Liver (tissue), 9 donors: ENCODE measurements around the gene BMP7. TPM values are rescaled to one million over a fixed set of nuclear protein-coding genes. Genes with fewer than 3 reads are reported as not detected.

Source experiments
- DNase-seq: peaks from one replicate; pipeline ENCODE4 v3.0.0-alpha.2; 2017; ENCODE audit warnings: low spot score
- H3K27ac ChIP-seq, 2 donors: one replicate each; pipeline ENCODE4 v1.7.0; 2013; ENCODE audit warnings: inconsistent platforms in 2 of 2, low read length in 2 of 2, control low read depth in 1 of 2, low read depth in 1 of 2, mild to moderate bottlenecking in 1 of 2
- H3K27me3 ChIP-seq, 4 donors: one replicate each; pipeline versions ENCODE4 v1.6.1 to v1.7.0; 2013; ENCODE audit warnings: low read length in 3 of 4, inconsistent platforms in 1 of 4, mild to moderate bottlenecking in 1 of 4, moderate library complexity in 1 of 4; ENCODE audit not compliant: control insufficient read depth in 4 of 4, insufficient read depth in 4 of 4
- H3K36me3 ChIP-seq, 4 donors: one replicate each; pipeline versions ENCODE4 v1.6.1 to v1.7.0; 2013; ENCODE audit warnings: low read length in 3 of 4, mild to moderate bottlenecking in 3 of 4, low read depth in 1 of 4, moderate library complexity in 1 of 4; ENCODE audit not compliant: control insufficient read depth in 4 of 4, insufficient read depth in 3 of 4
- H3K4me1 ChIP-seq, 4 donors: one replicate each; pipeline versions ENCODE4 v1.6.1 to v1.7.0; 2013; ENCODE audit warnings: low read length in 3 of 4, mild to moderate bottlenecking in 3 of 4, moderate library complexity in 1 of 4; ENCODE audit not compliant: control insufficient read depth in 4 of 4, insufficient read depth in 4 of 4
- H3K4me3 ChIP-seq, 3 donors: one replicate each; pipeline versions ENCODE4 v1.6.1 to v1.7.0; 2013; ENCODE audit warnings: low read length in 3 of 3, control low read depth in 1 of 3, low read depth in 1 of 3, mild to moderate bottlenecking in 1 of 3
- H3K9ac ChIP-seq, 2 donors: one replicate each; pipeline ENCODE4 v1.7.0; 2013; ENCODE audit warnings: low read length in 2 of 2, mild to moderate bottlenecking in 2 of 2, moderate library complexity in 2 of 2, control low read depth in 1 of 2, low read depth in 1 of 2
- H3K9me3 ChIP-seq, 4 donors: one replicate each; pipeline versions ENCODE4 v1.6.1 to v1.7.0; 2013; ENCODE audit warnings: low read length in 3 of 4; ENCODE audit not compliant: control insufficient read depth in 4 of 4
- CTCF ChIP-seq: fragments of 150-350 bp; IDR thresholded peaks from 2 replicates; pipeline ENCODE4 v1.5.1; 2017; ENCODE audit warnings: improper control_type of control experiment, low read depth, low read length; ENCODE audit not compliant: missing input control
- EGR1 ChIP-seq, 2 donors: IDR thresholded peaks; 2 replicates each; pipeline ENCODE4 v1.6.1; 2016 to 2018; ENCODE audit warnings: antibody characterized with exemption in 2 of 2, low read depth in 2 of 2
- FOXA1 ChIP-seq: IDR thresholded peaks from 2 replicates; pipeline ENCODE4 v1.6.1; 2016; ENCODE audit warnings: antibody characterized with exemption
- FOXA2 ChIP-seq: IDR thresholded peaks from 2 replicates; pipeline ENCODE4 v1.6.1; 2016; ENCODE audit warnings: antibody characterized with exemption
- GABPA ChIP-seq, 2 donors: IDR thresholded peaks in 1 of 2; conservative IDR thresholded peaks in 1 of 2; 2 replicates each; pipeline ENCODE4 v1.6.1; 2016; ENCODE audit warnings: antibody characterized with exemption in 2 of 2, mild to moderate bottlenecking in 1 of 2, moderate library complexity in 1 of 2
- HNF4A ChIP-seq, 2 donors: conservative IDR thresholded peaks; 2 replicates each; pipeline ENCODE4 v1.6.1; 2016; ENCODE audit warnings: antibody characterized with exemption in 2 of 2, mild to moderate bottlenecking in 2 of 2
- HNF4G ChIP-seq: IDR thresholded peaks from 2 replicates; pipeline ENCODE4 v1.6.1; 2016; ENCODE audit warnings: antibody characterized with exemption
- JUND ChIP-seq, 2 donors: IDR thresholded peaks; 2 replicates each; pipeline ENCODE4 v1.6.1; 2016; ENCODE audit warnings: antibody characterized with exemption in 2 of 2
- NR2F2 ChIP-seq: IDR thresholded peaks from 2 replicates; pipeline ENCODE4 v1.6.1; 2016; ENCODE audit warnings: antibody characterized with exemption
- RAD21 ChIP-seq, 2 donors: IDR thresholded peaks; 2 replicates each; pipeline ENCODE4 v1.6.1; 2016; ENCODE audit warnings: antibody characterized with exemption in 2 of 2, mild to moderate bottlenecking in 2 of 2
- REST ChIP-seq: IDR thresholded peaks from 2 replicates; pipeline ENCODE4 v1.6.1; 2016; ENCODE audit warnings: antibody characterized with exemption, mild to moderate bottlenecking
- RXRA ChIP-seq, 2 donors: IDR thresholded peaks; 2 replicates each; pipeline ENCODE4 v1.6.1; 2017 to 2018; ENCODE audit warnings: antibody characterized with exemption in 2 of 2, mild to moderate bottlenecking in 1 of 2
- SP1 ChIP-seq: IDR thresholded peaks from 2 replicates; pipeline ENCODE4 v1.6.1; 2018; ENCODE audit warnings: antibody characterized with exemption, mild to moderate bottlenecking
- TAF1 ChIP-seq: conservative IDR thresholded peaks from 2 replicates; pipeline ENCODE4 v1.6.1; 2016; ENCODE audit warnings: antibody characterized with exemption, mild to moderate bottlenecking
- YY1 ChIP-seq: IDR thresholded peaks from 2 replicates; pipeline ENCODE4 v1.6.1; 2016; ENCODE audit warnings: antibody characterized with exemption, mild to moderate bottlenecking
- ZBTB33 ChIP-seq: IDR thresholded peaks from 2 replicates; pipeline ENCODE4 v1.6.1; 2016; ENCODE audit warnings: antibody characterized with exemption
- WGBS: extraction: QIAGEN DNeasy Blood & Tissue Kit; methylation state at CpG from one replicate; pipeline ENCODE4 v1.1.7; 2013; 5-methylcytosine and 5-hydroxymethylcytosine counted together
- polyA plus RNA-seq, 2 donors: library from polyadenylated mRNA; stranded (reverse) in 1 of 2; unstranded in 1 of 2; fragments of 200-250 nt in 1 of 2; fragments of >200 nt in 1 of 2; fragmentation: Nextera tagmentation in 1 of 2; extraction: Ambion mirVana in 1 of 2; gene quantifications; one replicate each; pipeline versions ENCODE4 v1.2.1 to v1.2.3, GENCODE V29; 2013 to 2015
- total RNA-seq, 2 donors: library from RNA; depleted of rRNA; stranded (reverse); fragments of >200 nt; gene quantifications; one replicate each; pipeline ENCODE4 v1.2.3, GENCODE V29; 2014
- TF ChIP-seq, protein P1 (sequence below): IDR thresholded peaks from 2 replicates; pipeline ENCODE4 v1.6.1; 2016; ENCODE audit warnings: antibody characterized with exemption
- donor health status: healthy.
- donor health status: healthy.
- donor health status: healthy.
- donor health status: healthy.
- donor health status: healthy.

The BMP7 gene
- total and polyA plus RNA-seq, 4 donors = not detected

DNA sequence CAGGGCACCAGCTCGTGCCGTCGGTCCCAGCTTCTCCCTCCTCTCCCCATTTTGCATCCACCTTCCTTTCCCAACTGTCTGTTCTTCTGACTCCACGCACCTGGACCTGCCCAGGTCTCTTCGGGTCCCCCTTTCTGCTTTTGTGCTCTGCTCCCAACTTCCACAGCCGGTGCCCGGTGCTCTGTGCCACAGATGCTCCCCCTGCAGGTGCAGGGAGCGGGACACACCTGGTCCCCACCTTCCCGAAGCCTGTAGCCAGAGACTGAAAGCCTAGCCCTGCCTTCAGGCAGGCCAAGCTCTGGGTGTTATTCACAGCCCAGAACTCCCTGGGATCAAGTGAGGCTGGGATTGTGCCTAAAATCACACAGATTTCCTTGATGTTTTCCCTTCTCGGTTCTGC lies 24.6 kb upstream of the BMP7 start:
- H3K9me3 ChIP-seq = no peaks in the 10 kb centered on the region
- H3K27ac ChIP-seq = no peak overlapping the region
- no peaks in the 10 kb centered on the region for H3K36me3 ChIP-seq
- H3K9ac ChIP-seq = no peak overlapping the region
- no peaks in the 10 kb centered on the region for H3K4me1 ChIP-seq
- no peak overlapping the region for H3K4me3 ChIP-seq
- WGBS = 60% methylated on average over 10 of the region's 10 CpGs
- peaks cover 0 to 7% (median 6%) of the 10 kb centered on the region in 4 donors for H3K27me3 ChIP-seq
- TF ChIP-seq NR2F2 (no peak), TAF1 (no peak), GABPA (IDR thresholded peaks at IDR 0.05 in 1 of 2, conservative IDR thresholded peaks at IDR 0.05 in 1 of 2) (no peak), JUND (IDR thresholded peaks at IDR 0.05) (no peak), REST (no peak), FOXA2 (no peak), SP1 (no peak), RAD21 (IDR thresholded peaks at IDR 0.05) (no peak), FOXA1 (no peak), ZBTB33 (no peak), RXRA (IDR thresholded peaks at IDR 0.05) (no peak), CTCF (no peak), YY1 (no peak), HNF4A (conservative IDR thresholded peaks at IDR 0.05) (no peak), HNF4G (no peak), EGR1 (IDR thresholded peaks at IDR 0.05; ENCODE audit: low read depth in 2 of 2) (no peak)
- TF ChIP-seq, protein P1, sequence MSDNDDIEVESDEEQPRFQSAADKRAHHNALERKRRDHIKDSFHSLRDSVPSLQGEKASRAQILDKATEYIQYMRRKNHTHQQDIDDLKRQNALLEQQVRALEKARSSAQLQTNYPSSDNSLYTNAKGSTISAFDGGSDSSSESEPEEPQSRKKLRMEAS = no peak
- DNase-seq = no peak

GRCh38 chr20:57290178-57290484 lies 23.7 kb upstream of the BMP7 start:
- DNase-seq = no peak
- Histone ChIP-seq H3K36me3 (no peaks in the 10 kb centered on the region), H3K9ac (no peak overlapping the region), H3K4me3 (no peak overlapping the region), H3K27ac (no peak overlapping the region), H3K4me1 (no peaks in the 10 kb centered on the region), H3K9me3 (no peaks in the 10 kb centered on the region), H3K27me3 (peaks cover 0 to 7% (median 6%) of the 10 kb centered on the region in 4 donors)
- 78% methylated on average over 5 of the region's 5 CpGs for WGBS
- TF ChIP-seq FOXA2 (no peak), YY1 (no peak), RAD21 (IDR thresholded peaks at IDR 0.05) (no peak)
